Esophagus squamous epithelium (tissue), 4 donors: ENCODE results near the gene P3H2.

Source experiments
- CTCF ChIP-seq, 6 experiments: fragments of 450-650 bp in 4 of 6; fragments of 200-600 bp in 2 of 6; sonication (generic) in 2 of 6; IDR thresholded peaks; one replicate each; pipeline ENCODE4 v1.5.1; 2016 to 2019; ENCODE audit warnings: antibody characterized with exemption in 6 of 6, mild to moderate bottlenecking in 4 of 6, moderate library complexity in 4 of 6
- POLR2A ChIP-seq, 4 donors: fragments of 450-650 bp; IDR thresholded peaks; one replicate each; pipeline ENCODE4 v1.6.1; 2017; ENCODE audit warnings: antibody characterized with exemption in 4 of 4, mild to moderate bottlenecking in 4 of 4, moderate library complexity in 3 of 4

- TF ChIP-seq POLR2A (IDR thresholded peaks at IDR 0.05): no peak
- no peak for TF ChIP-seq CTCF (IDR thresholded peaks at IDR 0.05)
These were observed 64.9 kb downstream of the P3H2 start for GRCh38 chr3:190055773-190056172.
